ENCODE results near the gene GNAT3.
A peak's percentile ranks its signal among the peaks of the same experiment; 100 is the strongest.

The GNAT3 gene

DNA sequence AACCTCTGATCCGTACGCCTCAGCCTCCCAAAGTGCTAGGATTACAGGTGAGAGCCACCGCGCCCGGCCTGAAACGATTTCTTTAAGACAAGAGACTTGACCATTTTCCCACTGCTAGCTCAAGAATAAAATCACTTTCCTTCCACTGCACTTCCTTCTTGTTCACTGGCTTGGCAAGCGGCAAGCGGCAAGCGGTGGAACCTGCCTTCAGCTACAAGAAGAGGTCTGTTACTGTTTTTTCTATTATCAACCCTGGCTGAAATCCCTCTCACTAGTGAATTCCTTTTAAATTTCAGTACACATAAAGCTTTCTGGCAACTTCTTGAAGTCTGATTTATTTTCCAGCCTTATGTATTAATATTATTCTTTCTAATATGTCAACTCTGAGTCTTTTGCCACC, 12.8 kb upstream of the GNAT3 start:
- no peak for TF ChIP-seq POLR2A (IDR thresholded peaks at IDR 0.05; ENCODE audit: low read length)
- TF ChIP-seq GATA1 (IDR thresholded peaks at IDR 0.05; ENCODE audit: low read depth, low read length) = no peak
- DNase-seq = no peak

DNA sequence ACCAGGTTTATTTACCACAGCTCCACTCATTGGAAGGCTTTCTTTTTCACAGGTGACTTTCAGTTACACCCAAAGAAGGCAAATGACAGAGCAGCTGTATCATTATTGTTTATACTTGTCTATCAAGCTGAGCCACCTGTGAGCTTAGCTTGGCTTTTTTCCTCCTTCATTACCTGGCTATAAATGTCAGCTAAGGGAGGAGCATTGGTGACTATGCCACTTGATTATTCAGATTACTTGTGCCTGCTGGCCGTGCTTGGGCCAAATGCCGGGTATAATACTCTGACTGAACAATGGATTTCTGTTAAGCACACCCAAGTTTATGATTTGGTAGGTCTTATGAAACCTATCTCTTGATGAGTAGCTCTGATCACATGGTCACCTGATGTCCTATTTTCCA, 9.9 kb upstream of the GNAT3 start:
- no peak for DNase-seq
- TF ChIP-seq GATA1 (IDR thresholded peaks at IDR 0.05; ENCODE audit: low read depth, low read length) (no peak), POLR2A (IDR thresholded peaks at IDR 0.05; ENCODE audit: low read length) (no peak)

DNA sequence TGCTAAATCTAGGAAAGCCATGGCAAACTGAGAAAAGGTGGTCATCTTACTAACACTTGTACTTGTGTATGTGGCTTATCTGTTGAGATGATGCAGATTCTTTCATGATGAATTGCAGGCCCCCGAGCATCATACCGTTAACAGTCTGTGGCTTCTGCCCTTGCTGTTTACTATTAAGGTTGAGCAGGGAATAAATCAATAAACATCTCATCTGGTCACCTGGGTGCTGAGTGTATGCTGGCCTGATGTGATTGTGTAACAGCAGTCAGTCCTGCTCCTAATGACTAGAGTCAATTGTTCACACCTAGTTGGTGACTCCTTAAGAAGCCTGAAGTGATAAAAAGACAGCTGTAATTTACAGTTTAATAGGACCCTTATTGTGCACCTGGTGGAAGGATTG, 8.3 kb upstream of the GNAT3 start:
- TF ChIP-seq POLR2A (IDR thresholded peaks at IDR 0.05; ENCODE audit: low read length) (no peak), GATA1 (IDR thresholded peaks at IDR 0.05; ENCODE audit: low read depth, low read length) (no peak)
- DNase-seq = no peak

DNA sequence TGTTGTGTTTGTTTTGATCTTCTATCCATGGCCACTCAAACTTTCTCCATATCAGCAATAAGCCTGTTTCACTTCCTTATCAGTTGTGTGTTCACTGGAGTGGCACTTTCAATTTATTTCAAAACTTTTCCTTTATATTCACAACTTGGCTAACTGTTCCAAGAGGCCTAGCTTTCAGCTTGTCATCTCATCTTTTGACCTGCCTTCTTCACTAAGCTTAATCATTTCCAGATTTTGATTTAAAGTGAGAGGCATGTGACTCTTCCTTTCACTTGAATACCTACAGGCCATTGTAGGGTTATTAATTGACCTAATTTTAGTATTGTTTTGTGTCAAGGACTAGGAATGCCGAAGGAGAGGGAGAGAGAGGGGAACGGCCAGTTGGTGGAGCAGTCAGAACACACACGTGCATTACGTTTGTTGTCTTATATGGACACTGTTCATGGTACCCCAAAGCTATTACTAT, 5.5 kb upstream of the GNAT3 start:
- DNase-seq = peak; percentile 20 to 24
- TF ChIP-seq POLR2A (IDR thresholded peaks at IDR 0.05; ENCODE audit: low read length) (no peak), GATA1 (IDR thresholded peaks at IDR 0.05; ENCODE audit: low read depth, low read length) (no peak)

DNA sequence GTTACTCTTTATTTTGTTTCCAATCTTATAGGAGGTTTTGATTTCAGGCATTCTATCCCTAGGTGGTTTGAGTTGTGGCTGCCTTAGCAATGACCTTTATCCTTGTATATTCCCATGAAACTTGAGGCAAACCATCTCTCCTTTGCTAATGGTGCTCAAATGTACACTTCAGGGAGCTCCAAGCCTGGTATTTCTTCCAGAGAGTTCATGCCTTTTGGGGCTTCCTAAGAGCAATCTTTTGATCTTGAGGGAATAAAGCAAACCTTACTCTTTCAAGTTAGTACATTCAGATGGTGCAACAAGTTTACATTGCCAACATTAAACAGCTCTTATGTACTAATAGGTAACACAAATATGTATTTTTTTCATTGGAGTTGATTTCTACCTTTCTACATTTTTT, 3.4 kb upstream of the GNAT3 start:
- TF ChIP-seq GATA1 (IDR thresholded peaks at IDR 0.05; ENCODE audit: low read depth, low read length) (no peak), POLR2A (IDR thresholded peaks at IDR 0.05; ENCODE audit: low read length) (no peak)
- DNase-seq = no peak

DNA sequence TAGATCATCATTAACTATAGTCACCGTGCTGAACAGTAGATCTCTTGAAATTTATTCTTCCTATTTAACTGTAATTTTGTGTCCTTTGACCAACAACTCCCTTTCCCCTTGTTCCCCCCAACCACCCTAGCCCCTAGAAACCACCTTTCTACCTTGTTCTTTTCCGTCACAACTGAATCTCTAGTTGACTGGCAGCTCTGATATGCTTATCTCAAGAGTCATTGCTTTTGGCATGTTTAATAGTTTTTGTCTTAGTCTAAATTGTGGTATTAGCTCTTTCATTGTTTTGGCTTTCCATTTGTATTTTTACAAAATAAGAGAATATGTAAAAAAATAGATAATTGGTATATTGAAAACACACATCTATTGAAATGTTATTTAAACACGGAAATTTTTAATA, 1.8 kb downstream of the GNAT3 start:
- peak; percentile 9 to 41 for DNase-seq
- TF ChIP-seq GATA1 (IDR thresholded peaks at IDR 0.05; ENCODE audit: low read depth, low read length) (no peak), POLR2A (IDR thresholded peaks at IDR 0.05; ENCODE audit: low read length) (no peak)

DNA sequence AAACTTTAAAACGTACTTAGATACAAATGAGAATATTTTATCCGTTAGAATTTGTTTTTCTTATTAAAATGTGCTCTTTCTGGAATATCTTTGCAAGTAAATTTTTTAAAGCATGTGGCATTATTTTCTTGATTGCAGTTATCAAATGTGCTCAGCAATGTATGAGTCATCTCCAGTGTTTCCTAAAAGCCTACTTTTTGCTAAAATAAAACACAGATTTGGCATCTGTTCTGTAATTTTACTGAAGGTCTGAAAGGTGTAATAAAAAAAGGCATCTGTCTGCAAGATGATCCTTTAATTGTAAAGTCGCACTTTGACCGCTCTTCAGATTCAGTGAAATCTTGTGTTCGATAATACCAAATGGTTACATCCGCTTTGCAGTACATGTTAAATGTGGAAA, 3.4 kb downstream of the GNAT3 start:
- TF ChIP-seq POLR2A (IDR thresholded peaks at IDR 0.05; ENCODE audit: low read length) (no peak), GATA1 (IDR thresholded peaks at IDR 0.05; ENCODE audit: low read depth, low read length) (no peak)

DNA sequence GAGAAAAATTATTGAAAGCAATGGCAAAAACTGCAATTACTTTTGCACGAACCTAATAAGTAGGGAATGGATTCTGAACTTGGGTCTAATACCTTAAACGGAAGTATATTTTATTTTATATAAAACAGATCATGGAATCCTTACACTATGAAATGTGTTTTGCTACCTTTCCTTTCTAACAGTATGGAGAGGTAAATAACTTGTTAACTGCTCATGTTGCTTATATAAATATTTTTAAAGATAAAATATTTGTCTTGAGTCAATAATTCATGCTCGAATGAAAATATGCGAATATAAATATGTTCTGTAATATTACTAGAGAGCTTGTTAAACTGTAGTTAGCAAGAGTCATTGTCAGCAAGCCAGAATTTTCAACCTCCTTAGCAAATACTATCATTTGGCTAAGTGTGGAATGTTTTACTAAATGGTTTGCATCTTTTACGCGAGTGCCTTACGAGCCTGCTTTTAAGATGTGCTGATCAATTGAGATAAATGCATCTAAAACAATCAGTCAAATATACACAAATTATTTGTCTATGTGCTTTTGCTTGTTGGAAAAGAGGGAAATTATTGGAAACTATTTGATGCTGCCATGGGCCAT, 5.9 kb downstream of the GNAT3 start:
- TF ChIP-seq POLR2A (IDR thresholded peaks at IDR 0.05; ENCODE audit: low read length) = no peak
- no peak for TF ChIP-seq GATA1 (IDR thresholded peaks at IDR 0.05; ENCODE audit: low read depth, low read length)
- DNase-seq = no peak

More for the DNA sequence above, 3.4 kb downstream of the GNAT3 start:
- DNase-seq = peak in 1 of 2 experiments; percentile 28

DNA sequence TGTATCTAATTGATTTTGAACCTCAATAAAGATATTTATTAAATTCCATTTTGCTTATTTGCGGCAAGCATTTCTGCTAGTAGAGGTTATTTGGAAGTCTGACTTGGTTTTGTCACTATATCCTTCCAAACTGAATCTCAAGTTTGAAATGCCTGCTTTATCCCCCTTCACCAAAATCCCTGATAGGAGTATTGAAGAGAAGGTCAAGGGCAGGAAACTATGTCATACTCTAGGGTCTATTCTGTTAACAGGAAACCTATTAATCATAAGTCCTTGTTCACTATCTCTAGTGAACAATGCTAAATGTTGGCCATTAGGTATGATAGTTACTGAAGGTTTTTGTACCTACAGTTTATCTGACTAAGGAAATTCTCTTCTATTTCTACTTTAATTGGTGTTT, 11.5 kb downstream of the GNAT3 start:
- DNase-seq = no peak
- no peak for TF ChIP-seq POLR2A (IDR thresholded peaks at IDR 0.05; ENCODE audit: low read length)
- no peak for TF ChIP-seq GATA1 (IDR thresholded peaks at IDR 0.05; ENCODE audit: low read depth, low read length)

DNA sequence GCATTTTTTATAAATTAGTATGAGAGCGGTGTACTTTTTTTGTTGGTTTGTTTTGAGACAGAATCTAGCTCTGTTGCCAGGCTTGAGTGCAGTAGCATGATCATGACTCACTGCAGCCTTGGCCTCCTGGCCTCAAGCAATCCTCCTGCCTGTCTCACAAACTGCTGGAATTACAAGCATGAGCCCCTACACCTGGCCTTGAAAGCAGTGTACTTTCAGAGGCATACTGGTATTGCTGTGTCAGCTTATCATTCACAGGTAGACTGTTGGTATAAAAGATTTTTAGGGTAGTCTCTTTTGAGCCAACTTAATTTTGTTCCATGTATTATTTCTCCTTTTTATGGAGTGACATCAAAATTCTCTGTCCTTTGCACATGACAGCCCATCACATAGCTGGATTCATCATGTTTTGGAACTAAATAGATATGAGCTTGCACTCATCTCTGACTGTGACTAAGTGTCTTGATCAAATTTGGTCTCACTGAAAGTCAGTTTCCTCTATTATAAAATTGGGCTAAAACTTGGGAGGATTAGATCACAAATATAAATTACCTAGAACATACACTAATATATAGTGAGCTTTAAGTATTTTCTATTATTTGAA, 12.4 kb downstream of the GNAT3 start:
- DNase-seq = peak; percentile 33 to 55
- no peak for TF ChIP-seq POLR2A (IDR thresholded peaks at IDR 0.05; ENCODE audit: low read length)
- TF ChIP-seq GATA1 (IDR thresholded peaks at IDR 0.05; ENCODE audit: low read depth, low read length) = no peak

DNA sequence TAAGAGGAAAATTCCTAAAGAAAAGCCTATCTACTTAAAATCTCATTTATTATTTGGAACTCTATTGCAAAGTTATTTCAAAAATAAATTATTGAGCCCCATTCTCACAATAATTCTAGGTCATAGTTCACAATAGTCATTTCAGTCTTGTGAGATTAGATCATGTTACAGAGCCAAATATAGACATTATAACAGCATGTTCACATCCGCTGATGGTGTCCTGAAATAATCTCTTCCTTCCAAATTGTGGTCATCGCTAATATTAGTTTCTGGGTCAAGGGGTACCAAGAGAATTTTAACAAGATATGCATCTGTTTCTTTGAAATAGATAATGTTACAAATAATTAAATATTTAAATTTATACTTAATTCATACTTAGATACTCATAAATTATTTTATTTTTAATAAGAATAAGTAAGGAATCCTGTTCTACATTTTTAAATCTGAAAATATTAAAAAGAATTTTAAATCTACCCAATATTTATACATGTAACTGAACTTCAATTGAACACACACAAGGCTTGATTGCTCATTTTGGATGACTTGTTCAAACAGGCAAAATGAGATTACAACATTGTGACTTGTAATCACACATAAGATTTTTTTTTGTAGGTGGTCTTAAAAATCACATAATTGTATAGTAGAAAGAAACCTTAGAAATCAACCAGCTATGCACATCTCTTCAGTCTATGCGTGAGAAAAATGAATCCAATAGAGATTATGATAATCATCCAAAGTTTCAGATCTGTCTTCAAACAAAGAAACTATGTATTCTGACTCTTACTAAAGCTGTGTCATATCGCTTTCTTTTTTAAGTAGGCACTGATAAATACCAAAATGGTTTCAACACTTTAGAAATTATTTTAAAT, 13.1 kb downstream of the GNAT3 start:
- DNase-seq = peak; percentile 29 to 32
- TF ChIP-seq GATA1 (IDR thresholded peaks at IDR 0.05; ENCODE audit: low read depth, low read length) (no peak), POLR2A (IDR thresholded peaks at IDR 0.05; ENCODE audit: low read length) (no peak)

DNA sequence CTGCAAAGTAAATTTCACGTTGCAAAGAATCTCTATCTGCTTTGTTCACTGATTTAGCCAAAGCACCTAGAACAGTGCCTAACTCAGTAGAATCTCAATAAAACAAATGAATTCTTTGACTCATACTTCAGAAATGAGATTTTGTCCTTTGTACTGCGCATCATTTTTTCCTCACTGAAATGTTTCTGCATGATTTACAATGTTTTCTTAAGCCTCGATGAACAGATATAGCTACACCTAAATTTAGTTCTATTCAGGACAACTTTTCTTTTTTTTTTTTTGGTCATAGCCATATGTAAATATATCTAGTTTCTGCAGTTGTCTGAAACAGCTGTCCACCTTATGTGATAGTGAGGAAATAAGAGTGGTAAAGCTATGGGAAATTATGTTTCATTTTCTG, 15.3 kb downstream of the GNAT3 start:
- DNase-seq = no peak
- TF ChIP-seq POLR2A (IDR thresholded peaks at IDR 0.05; ENCODE audit: low read length) (no peak), GATA1 (IDR thresholded peaks at IDR 0.05; ENCODE audit: low read depth, low read length) (no peak)

DNA sequence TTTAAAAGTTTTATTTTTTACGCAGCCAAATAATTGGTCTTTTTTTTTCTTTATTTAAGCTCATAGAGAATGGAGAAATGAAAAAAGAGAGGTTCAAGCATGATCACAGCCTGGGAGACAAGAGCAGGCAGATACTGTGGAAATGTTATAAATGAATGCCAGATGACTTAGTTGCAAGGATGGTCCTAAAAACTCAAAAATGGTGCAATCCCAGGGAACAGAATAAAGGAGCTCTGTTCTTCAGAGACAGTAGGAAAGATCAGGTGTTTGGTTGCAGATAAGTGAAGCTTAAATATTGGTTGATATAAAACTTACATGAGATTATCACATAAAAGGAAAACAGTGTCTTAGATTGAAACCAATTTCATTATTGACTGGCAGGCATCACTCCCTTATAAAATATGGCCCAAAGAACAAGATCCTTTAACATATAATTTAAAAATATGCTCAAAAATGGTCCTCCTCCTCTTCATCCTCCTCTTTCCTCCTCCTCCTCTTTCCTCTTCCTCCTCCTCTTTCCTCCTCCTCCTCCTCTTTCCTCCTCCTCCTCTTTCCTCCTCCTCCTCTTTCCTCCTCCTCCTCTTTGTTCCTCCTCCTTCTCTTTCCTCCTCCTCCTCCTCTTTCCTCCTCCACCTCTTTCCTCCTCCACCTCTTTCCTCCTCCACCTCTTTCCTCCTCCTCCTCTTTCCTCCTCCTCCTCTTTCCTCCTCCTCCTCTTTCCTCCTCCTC, 18.6 kb downstream of the GNAT3 start:
- TF ChIP-seq GATA1 (IDR thresholded peaks at IDR 0.05; ENCODE audit: low read depth, low read length) = no peak
- TF ChIP-seq POLR2A (IDR thresholded peaks at IDR 0.05; ENCODE audit: low read length) = no peak
- no peak for DNase-seq

DNA sequence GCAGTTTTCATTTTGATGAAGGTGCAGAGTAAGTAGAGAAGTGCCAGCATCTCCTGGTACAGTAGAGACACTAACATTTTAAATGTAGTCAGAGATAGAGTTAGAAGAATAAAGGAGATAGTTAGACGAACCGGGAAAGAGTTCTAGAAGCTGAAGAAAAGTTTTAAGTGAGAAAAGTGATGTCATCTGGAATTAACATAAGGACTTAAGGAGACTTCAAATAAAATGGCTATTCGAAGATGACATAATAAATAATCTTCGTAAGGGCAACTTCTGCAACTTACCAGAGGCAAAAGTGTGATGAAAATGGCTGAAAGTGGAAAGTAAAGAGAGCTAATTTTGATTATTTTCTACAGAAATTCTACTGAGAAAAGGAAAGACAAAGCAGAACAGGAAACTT, 20.4 kb downstream of the GNAT3 start:
- no peak for DNase-seq
- no peak for TF ChIP-seq POLR2A (IDR thresholded peaks at IDR 0.05; ENCODE audit: low read length)
- no peak for TF ChIP-seq GATA1 (IDR thresholded peaks at IDR 0.05; ENCODE audit: low read depth, low read length)
